SK-N-SH (cell line): ENCODE results near the gene SUGP2. TPM values are rescaled to one million over a fixed set of nuclear protein-coding genes. Genes with fewer than 3 reads are reported as not detected.

Experiments used
- CTCF ChIA-PET: fragments of 300-600, 350-600 bp; formaldehyde crosslinking; extraction: SDS; loops from one replicate; lab custom pipeline; 2021; lab: Yijun Ruan, JAX
- POLR2A ChIA-PET: fragments of 350-600 bp; sonication (Branson Sonifier 250); formaldehyde crosslinking; extraction: SDS; loops from one replicate; lab custom pipeline; 2020; ENCODE audit warnings: antibody characterized with exemption, inconsistent platforms; lab: Yijun Ruan, JAX
- DNase-seq: peaks from one replicate; pipeline ENCODE4 v3.0.0; 2012
- H2AFZ ChIP-seq: fragments of 200-600 bp; sonication (generic); 2 replicates; pipeline ENCODE4 v1.8.1; 2016; ENCODE audit warnings: antibody characterized with exemption, mild to moderate bottlenecking, low read depth
- H3F3A ChIP-seq: fragments of 200-600 bp; sonication (generic); replicated peaks from 2 replicates; pipeline ENCODE3; 2016; ENCODE audit warnings: antibody characterized with exemption, mild to moderate bottlenecking; ENCODE audit not compliant: insufficient read depth
- H3K27ac ChIP-seq, 2 experiments: fragments of 200-500 bp in 1 of 2; fragments of 200-600 bp in 1 of 2; sonication (Bioruptor generic) in 1 of 2; sonication (generic), shearing (Covaris generic) in 1 of 2; 2 replicates each; pipeline versions ENCODE4 v1.5.1 to v1.6.1; 2014 to 2016; ENCODE audit warnings: low read depth in 2 of 2, inconsistent platforms in 1 of 2, low read length in 1 of 2, mild to moderate bottlenecking in 1 of 2, mixed read lengths in 1 of 2
- H3K27me3 ChIP-seq: fragments of 200-600 bp; sonication (generic), shearing (Covaris generic); 2 replicates; pipeline ENCODE4 v1.6.1; 2016; ENCODE audit warnings: mixed run types; ENCODE audit not compliant: insufficient read depth
- H3K36me3 ChIP-seq, 2 experiments: fragments of 200-500 bp in 1 of 2; fragments of 200-600 bp in 1 of 2; sonication (Bioruptor generic) in 1 of 2; sonication (generic) in 1 of 2; replicated peaks in 1 of 2; 2 replicates each; pipeline versions ENCODE3 to v1.5.1; 2014 to 2016; ENCODE audit warnings: low read length in 1 of 2, mild to moderate bottlenecking in 1 of 2; ENCODE audit not compliant: insufficient read depth in 2 of 2, control insufficient read depth in 1 of 2
- H3K4me1 ChIP-seq, 2 experiments: fragments of 200-500 bp in 1 of 2; fragments of 200-600 bp in 1 of 2; sonication (Bioruptor generic) in 1 of 2; sonication (generic), shearing (Covaris generic) in 1 of 2; 2 replicates each; pipeline versions ENCODE4 v1.5.1 to v1.6.1; 2014 to 2016; ENCODE audit warnings: low read depth in 1 of 2, low read length in 1 of 2, mixed run types in 1 of 2; ENCODE audit not compliant: insufficient read depth in 2 of 2, control insufficient read depth in 1 of 2
- H3K4me2 ChIP-seq: fragments of 200-600 bp; sonication (generic), shearing (Covaris generic); 2 replicates; pipeline ENCODE4 v1.6.1; 2017; ENCODE audit warnings: mixed run types
- H3K4me3 ChIP-seq, 2 experiments: fragments of 200-500 bp in 1 of 2; fragments of 200-600 bp in 1 of 2; sonication (Bioruptor generic) in 1 of 2; sonication (generic), shearing (Covaris generic) in 1 of 2; 2 replicates each; pipeline versions ENCODE4 v1.5.1 to v1.8.1; 2014 to 2016; ENCODE audit warnings: low read depth in 2 of 2, inconsistent platforms in 1 of 2, low read length in 1 of 2, mild to moderate bottlenecking in 1 of 2, mixed read lengths in 1 of 2, moderate library complexity in 1 of 2
- H3K79me2 ChIP-seq: fragments of 200-600 bp; sonication (generic); 2 replicates; pipeline ENCODE4 v1.8.1; 2017; ENCODE audit warnings: mild to moderate bottlenecking; ENCODE audit not compliant: insufficient read depth
- H3K9ac ChIP-seq: fragments of 200-600 bp; sonication (generic); 2 replicates; pipeline ENCODE4 v1.6.1; 2017; ENCODE audit warnings: mixed run types
- H3K9me2 ChIP-seq: fragments of 200-600 bp; sonication (generic); 2 replicates; pipeline ENCODE4 v1.6.1; 2017; ENCODE audit warnings: mixed run types
- H3K9me3 ChIP-seq: fragments of 200-600 bp; sonication (generic); 2 replicates; pipeline ENCODE4 v1.6.1; 2017; ENCODE audit warnings: mixed run types, mild to moderate bottlenecking, moderate library complexity
- H4K20me1 ChIP-seq: fragments of 200-600 bp; sonication (generic); 2 replicates; pipeline ENCODE4 v1.6.1; 2017; ENCODE audit warnings: mild to moderate bottlenecking, mixed run types; ENCODE audit not compliant: insufficient read depth
- EP300 ChIP-seq, 2 experiments: IDR thresholded peaks; 2 replicates each; pipeline versions ENCODE4 v1.4.0 to v1.6.1; 2012; ENCODE audit warnings: borderline replicate concordance in 1 of 2, low read depth in 1 of 2, low read length in 1 of 2
- FOSL2 ChIP-seq: IDR thresholded peaks from 2 replicates; pipeline ENCODE4 v1.4.0; 2012; ENCODE audit warnings: low read depth, mild to moderate bottlenecking, moderate library complexity, borderline replicate concordance
- FOXJ3 ChIP-seq: sonication (generic); formaldehyde crosslinking; IDR thresholded peaks from 2 replicates; pipeline ENCODE4 v1.5.1; 2020; ENCODE audit warnings: mild to moderate bottlenecking, missing genetic modification reagents
- FOXM1 ChIP-seq: IDR thresholded peaks from 2 replicates; pipeline ENCODE4 v1.4.0; 2012; ENCODE audit warnings: low read depth, mild to moderate bottlenecking
- GATA2 ChIP-seq: sonication (generic); formaldehyde crosslinking; IDR thresholded peaks from 2 replicates; pipeline ENCODE4 v1.5.0; 2020; ENCODE audit warnings: mild to moderate bottlenecking, missing genetic modification reagents
- MAX ChIP-seq: IDR thresholded peaks from 2 replicates; pipeline ENCODE4 v1.4.0; 2012; ENCODE audit warnings: low read depth
- MEF2A ChIP-seq: IDR thresholded peaks from 2 replicates; pipeline ENCODE4 v1.4.0; 2012; ENCODE audit warnings: low read depth, borderline replicate concordance
- MXI1 ChIP-seq: IDR thresholded peaks from 2 replicates; pipeline ENCODE4 v1.6.1; 2012; ENCODE audit warnings: mild to moderate bottlenecking, low read depth, low read length, improper control_type of control experiment
- NFIC ChIP-seq: IDR thresholded peaks from 2 replicates; pipeline ENCODE4 v1.4.0; 2012; ENCODE audit warnings: borderline replicate concordance
- RCOR1 ChIP-seq: fragments of 150-350 bp; IDR thresholded peaks from 2 replicates; pipeline ENCODE4 v1.6.1; 2017; ENCODE audit warnings: antibody characterized with exemption, low read length
- SIN3A ChIP-seq: IDR thresholded peaks from 2 replicates; pipeline ENCODE4 v1.6.1; 2012; ENCODE audit warnings: low read depth, mild to moderate bottlenecking, low read length, moderate library complexity, borderline replicate concordance
- SMC3 ChIP-seq: IDR thresholded peaks from 2 replicates; pipeline ENCODE4 v1.6.1; 2012; ENCODE audit warnings: low read depth, low read length, improper control_type of control experiment
- TCF12 ChIP-seq: IDR thresholded peaks from 2 replicates; pipeline ENCODE4 v1.4.0; 2012
- TEAD4 ChIP-seq: IDR thresholded peaks from 2 replicates; pipeline ENCODE4 v1.4.0; 2012; ENCODE audit warnings: mild to moderate bottlenecking, borderline replicate concordance; ENCODE audit not compliant: insufficient read depth
- YY1 ChIP-seq: IDR thresholded peaks from 2 replicates; pipeline ENCODE4 v1.4.0; 2012; ENCODE audit warnings: low read depth, mild to moderate bottlenecking
- WGBS: methylation state at CpG from one replicate; pipeline ENCODE4 v1.1.6; 2017; ENCODE audit warnings: low lambda C conversion rate; 5-methylcytosine and 5-hydroxymethylcytosine counted together
- polyA plus RNA-seq, 3 experiments: library from polyadenylated mRNA; depleted of rRNA; stranded (reverse); fragments of >200 nt; gene quantifications; 2 replicates each; pipeline ENCODE4 v1.2.3, GENCODE V29; 2012
- TF ChIP-seq, protein P1 (sequence below): fragments of 150-350 bp; IDR thresholded peaks from 2 replicates; pipeline ENCODE4 v1.6.1; 2017; ENCODE audit warnings: antibody characterized with exemption, low read length, low read depth, borderline replicate concordance
- TF ChIP-seq, protein P2 (sequence below): IDR thresholded peaks from 2 replicates; pipeline ENCODE4 v1.6.1; 2012; ENCODE audit warnings: mild to moderate bottlenecking, low read depth, low read length, moderate library complexity

SUGP2 gene
- polyA plus RNA-seq, 1 of the 3 experiments (the other 2 are of a cell fraction), result 56.3 TPM

DNA sequence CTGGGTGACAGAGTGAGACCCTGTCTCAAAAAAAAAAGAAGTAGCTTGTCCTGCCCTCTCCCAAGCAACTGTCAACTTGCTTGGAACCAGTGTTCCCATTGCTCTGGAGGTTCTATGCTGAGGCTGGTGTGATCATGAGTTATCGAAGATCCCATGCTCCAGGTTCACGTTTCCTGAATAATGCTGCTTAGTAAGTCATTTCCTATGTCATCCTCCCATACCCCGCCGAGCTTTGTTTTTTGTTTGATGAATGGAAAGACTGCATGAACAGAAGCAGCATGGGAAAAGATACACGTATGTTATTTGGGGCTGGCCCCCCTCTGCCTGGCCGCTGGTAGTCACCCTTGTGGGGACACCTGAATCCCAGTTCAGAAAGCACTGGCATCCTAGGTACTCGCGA lies 41.8 kb upstream of the SUGP2 start:
- no peaks in the 10 kb centered on the region for H3K9me2 ChIP-seq
- no peak for DNase-seq
- no peak overlapping the region for H3K4me2 ChIP-seq
- TF ChIP-seq YY1 (no peak), TCF12 (no peak), SMC3 (no peak), FOXJ3 (CRISPR knock-in tag) (no peak), RCOR1 (no peak), SIN3A (no peak), NFIC (no peak), MXI1 (no peak), MAX (no peak)
- TF ChIP-seq, protein P1, sequence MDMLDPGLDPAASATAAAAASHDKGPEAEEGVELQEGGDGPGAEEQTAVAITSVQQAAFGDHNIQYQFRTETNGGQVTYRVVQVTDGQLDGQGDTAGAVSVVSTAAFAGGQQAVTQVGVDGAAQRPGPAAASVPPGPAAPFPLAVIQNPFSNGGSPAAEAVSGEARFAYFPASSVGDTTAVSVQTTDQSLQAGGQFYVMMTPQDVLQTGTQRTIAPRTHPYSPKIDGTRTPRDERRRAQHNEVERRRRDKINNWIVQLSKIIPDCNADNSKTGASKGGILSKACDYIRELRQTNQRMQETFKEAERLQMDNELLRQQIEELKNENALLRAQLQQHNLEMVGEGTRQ, result no peak
- H3K9me3 ChIP-seq, result no peaks in the 10 kb centered on the region
- peaks cover 0 to 8% of the 10 kb centered on the region in 2 experiments; a peak in 1 of 4 replicates for H3K4me1 ChIP-seq
- H3K36me3 ChIP-seq, result no peaks in the 10 kb centered on the region
- POLR2A ChIA-PET, result interaction anchor here (0.6 kb wide), 1 partner anchor 88 kb away, joined by 6 read pairs; no protein-coding TSS in a partner anchor
- H3K27ac ChIP-seq, result no peak overlapping the region
- H3K9ac ChIP-seq, result no peak overlapping the region
- no peaks in the 10 kb centered on the region for H3F3A ChIP-seq
- no peaks in the 10 kb centered on the region for H4K20me1 ChIP-seq
- CTCF ChIA-PET, result interaction anchor here (0.9 to 2.1 kb wide), 5 partner anchors 10 to 40 kb away, joined by 3 to 7 read pairs (median 4); partner anchors contain the start of gene SLC25A42
- 86% methylated on average over 8 of the region's 8 CpGs for WGBS
- H3K79me2 ChIP-seq, result no peaks in the 10 kb centered on the region
- H3K4me3 ChIP-seq, result no peak overlapping the region
- no peaks in the 10 kb centered on the region for H3K27me3 ChIP-seq
- no peak overlapping the region for H2AFZ ChIP-seq

DNA sequence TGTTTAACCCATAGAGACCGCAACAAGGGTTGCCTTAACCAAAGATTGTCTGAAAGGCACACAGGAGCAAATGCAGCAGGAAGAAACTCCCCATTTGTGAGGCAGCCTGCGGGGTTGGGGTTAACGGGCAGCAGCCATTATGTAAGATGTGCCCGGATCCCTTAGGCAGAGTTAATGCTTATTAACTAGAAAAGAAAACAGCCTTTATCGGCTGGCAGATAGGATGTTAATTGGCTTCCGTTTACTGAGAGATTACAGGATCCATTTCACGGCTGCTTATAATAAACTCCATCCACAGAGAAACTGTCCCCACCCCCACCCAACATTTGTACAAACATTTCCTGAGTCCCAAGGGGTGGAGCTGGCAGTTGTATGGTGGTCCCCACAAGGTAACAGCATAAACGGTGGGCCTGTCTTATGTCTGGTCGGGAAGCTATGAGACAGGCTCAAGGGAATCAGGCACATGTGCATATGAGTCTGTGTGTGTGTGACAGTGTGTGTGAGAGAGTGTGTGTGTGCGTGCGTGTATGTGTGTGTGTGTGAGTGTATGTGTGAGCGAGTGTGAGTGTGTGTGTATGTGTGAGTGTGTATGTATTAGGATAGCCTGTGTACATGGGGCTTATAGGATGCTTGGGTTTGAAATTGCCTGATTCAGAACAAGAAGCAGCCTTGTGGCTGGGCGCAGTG lies 41.0 kb upstream of the SUGP2 start:
- 59% methylated on average over 13 of the region's 13 CpGs for WGBS
- H3K36me3 ChIP-seq, result no peaks in the 10 kb centered on the region
- no peaks in the 10 kb centered on the region for H3K79me2 ChIP-seq

More for the DNA sequence above, 41.0 kb upstream of the SUGP2 start:
- Histone ChIP-seq H3F3A (peaks cover under 1% of the 10 kb centered on the region), H3K9me3 (no peaks in the 10 kb centered on the region), H3K9ac (no peak overlapping the region), H2AFZ (no peak overlapping the region), H4K20me1 (no peaks in the 10 kb centered on the region), H3K9me2 (no peaks in the 10 kb centered on the region), H3K4me3 (no peak overlapping the region), H3K27me3 (no peaks in the 10 kb centered on the region), H3K27ac (no peak overlapping the region), H3K4me1 (peaks cover 0 to 8% of the 10 kb centered on the region in 2 experiments; a peak in 1 of 4 replicates), H3K4me2 (no peak overlapping the region)
- ChIA-PET POLR2A (no interaction called here), CTCF (interaction anchor here (0.9 to 2.1 kb wide), 8 partner anchors 9 to 100 kb away, joined by 3 to 7 read pairs (median 4); partner anchors contain the start of gene SLC25A42)
- TF ChIP-seq GATA2 (peak; percentile 3; the same call in 1 of the 2 replicates), TEAD4 (no peak), TCF12 (no peak), MEF2A (no peak), FOXM1 (no peak), FOSL2 (no peak), EP300 (IDR thresholded peaks at IDR 0.05; ENCODE audit: borderline replicate concordance in 1 of 2, low read depth in 1 of 2, low read length in 1 of 2) (no peak)
- TF ChIP-seq, protein P2, sequence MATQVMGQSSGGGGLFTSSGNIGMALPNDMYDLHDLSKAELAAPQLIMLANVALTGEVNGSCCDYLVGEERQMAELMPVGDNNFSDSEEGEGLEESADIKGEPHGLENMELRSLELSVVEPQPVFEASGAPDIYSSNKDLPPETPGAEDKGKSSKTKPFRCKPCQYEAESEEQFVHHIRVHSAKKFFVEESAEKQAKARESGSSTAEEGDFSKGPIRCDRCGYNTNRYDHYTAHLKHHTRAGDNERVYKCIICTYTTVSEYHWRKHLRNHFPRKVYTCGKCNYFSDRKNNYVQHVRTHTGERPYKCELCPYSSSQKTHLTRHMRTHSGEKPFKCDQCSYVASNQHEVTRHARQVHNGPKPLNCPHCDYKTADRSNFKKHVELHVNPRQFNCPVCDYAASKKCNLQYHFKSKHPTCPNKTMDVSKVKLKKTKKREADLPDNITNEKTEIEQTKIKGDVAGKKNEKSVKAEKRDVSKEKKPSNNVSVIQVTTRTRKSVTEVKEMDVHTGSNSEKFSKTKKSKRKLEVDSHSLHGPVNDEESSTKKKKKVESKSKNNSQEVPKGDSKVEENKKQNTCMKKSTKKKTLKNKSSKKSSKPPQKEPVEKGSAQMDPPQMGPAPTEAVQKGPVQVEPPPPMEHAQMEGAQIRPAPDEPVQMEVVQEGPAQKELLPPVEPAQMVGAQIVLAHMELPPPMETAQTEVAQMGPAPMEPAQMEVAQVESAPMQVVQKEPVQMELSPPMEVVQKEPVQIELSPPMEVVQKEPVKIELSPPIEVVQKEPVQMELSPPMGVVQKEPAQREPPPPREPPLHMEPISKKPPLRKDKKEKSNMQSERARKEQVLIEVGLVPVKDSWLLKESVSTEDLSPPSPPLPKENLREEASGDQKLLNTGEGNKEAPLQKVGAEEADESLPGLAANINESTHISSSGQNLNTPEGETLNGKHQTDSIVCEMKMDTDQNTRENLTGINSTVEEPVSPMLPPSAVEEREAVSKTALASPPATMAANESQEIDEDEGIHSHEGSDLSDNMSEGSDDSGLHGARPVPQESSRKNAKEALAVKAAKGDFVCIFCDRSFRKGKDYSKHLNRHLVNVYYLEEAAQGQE, result no peak
- peak; percentile 62 for DNase-seq
